ENCODE measurements around the gene TULP1. TPM values are rescaled to one million over a fixed set of nuclear protein-coding genes. Genes with fewer than 3 reads are reported as not detected.

The TULP1 gene
- total and polyA plus RNA-seq, 2 of the 13 experiments (the other 11 are each of a cell fraction or from before 2014, with no cell fraction given) = not detected

DNA sequence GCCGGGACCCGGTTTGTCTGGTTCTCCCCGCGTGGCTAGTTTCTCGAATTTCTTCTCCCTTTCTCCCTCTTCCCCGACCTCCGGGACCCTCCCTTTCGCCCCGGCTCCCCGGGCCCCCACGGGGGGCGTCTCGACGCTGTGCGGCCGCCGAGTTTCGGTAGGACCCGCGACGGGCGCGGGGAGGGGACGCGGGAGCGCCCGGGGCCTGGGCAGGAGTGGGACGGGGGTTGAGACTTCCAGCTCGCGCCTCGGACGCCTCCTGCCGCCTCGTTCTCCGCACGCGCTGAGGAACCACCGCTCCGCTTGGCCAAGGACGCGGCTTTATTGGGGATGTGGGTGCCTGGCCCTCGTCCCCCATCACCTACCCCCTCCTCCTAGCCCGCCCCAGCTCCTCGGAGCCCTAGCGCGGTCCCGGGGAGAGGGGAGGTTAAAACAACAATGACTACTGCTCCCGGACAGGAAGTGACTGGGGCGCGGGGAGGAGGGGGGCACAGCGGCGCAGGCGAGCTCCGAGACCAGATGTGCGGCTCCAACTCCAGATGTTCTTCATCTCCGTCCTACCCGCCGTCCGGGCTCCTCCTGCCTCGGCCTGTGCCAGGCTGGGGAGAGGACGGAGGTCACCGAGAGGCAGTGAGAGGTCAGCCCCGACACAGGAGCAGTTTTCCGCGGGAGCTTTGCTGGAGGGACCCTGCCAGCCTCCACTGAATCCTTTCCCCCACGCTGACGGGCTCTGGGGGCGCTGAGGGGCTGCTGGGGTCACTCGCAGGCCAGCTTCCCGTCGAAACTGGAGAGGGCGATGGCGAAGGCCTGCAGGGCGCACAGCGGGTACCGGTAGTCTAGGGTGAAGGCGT is 14.9 kb downstream of the TULP1 start (continued):
- no peak; the same call in 1 of the 2 replicates for TF ChIP-seq MIER3 (CRISPR knock-in tag; IDR thresholded peaks at IDR 0.05; ENCODE audit: borderline replicate concordance)
- TF ChIP-seq TSC22D2 (CRISPR knock-in tag; IDR thresholded peaks at IDR 0.05; ENCODE audit: borderline replicate concordance) = no peak
- no peak for TF ChIP-seq RAD51 (IDR thresholded peaks at IDR 0.05; ENCODE audit: borderline replicate concordance)
- 0 out of 2 replicates have a peak, but pooled peaks have one; percentile 65 for TF ChIP-seq ZNF724P (CRISPR knock-in tag; IDR thresholded peaks at IDR 0.05; ENCODE audit: borderline replicate concordance)
- peak; percentile 80 for TF ChIP-seq MED13 (CRISPR knock-in tag; IDR thresholded peaks at IDR 0.05)
- 0 out of 2 replicates have a peak, but pooled peaks have one; percentile 22 for TF ChIP-seq ZNF572 (CRISPR knock-in tag; IDR thresholded peaks at IDR 0.05)
- TF ChIP-seq, protein P1, sequence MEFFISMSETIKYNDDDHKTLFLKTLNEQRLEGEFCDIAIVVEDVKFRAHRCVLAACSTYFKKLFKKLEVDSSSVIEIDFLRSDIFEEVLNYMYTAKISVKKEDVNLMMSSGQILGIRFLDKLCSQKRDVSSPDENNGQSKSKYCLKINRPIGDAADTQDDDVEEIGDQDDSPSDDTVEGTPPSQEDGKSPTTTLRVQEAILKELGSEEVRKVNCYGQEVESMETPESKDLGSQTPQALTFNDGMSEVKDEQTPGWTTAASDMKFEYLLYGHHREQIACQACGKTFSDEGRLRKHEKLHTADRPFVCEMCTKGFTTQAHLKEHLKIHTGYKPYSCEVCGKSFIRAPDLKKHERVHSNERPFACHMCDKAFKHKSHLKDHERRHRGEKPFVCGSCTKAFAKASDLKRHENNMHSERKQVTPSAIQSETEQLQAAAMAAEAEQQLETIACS (CRISPR knock-in tag; IDR thresholded peaks at IDR 0.05) = peak; percentile 42; the same call in 1 of the 2 replicates
- no peak for TF ChIP-seq ZNF234 (CRISPR knock-in tag; conservative IDR thresholded peaks at IDR 0.05)
- TF ChIP-seq, protein P2, sequence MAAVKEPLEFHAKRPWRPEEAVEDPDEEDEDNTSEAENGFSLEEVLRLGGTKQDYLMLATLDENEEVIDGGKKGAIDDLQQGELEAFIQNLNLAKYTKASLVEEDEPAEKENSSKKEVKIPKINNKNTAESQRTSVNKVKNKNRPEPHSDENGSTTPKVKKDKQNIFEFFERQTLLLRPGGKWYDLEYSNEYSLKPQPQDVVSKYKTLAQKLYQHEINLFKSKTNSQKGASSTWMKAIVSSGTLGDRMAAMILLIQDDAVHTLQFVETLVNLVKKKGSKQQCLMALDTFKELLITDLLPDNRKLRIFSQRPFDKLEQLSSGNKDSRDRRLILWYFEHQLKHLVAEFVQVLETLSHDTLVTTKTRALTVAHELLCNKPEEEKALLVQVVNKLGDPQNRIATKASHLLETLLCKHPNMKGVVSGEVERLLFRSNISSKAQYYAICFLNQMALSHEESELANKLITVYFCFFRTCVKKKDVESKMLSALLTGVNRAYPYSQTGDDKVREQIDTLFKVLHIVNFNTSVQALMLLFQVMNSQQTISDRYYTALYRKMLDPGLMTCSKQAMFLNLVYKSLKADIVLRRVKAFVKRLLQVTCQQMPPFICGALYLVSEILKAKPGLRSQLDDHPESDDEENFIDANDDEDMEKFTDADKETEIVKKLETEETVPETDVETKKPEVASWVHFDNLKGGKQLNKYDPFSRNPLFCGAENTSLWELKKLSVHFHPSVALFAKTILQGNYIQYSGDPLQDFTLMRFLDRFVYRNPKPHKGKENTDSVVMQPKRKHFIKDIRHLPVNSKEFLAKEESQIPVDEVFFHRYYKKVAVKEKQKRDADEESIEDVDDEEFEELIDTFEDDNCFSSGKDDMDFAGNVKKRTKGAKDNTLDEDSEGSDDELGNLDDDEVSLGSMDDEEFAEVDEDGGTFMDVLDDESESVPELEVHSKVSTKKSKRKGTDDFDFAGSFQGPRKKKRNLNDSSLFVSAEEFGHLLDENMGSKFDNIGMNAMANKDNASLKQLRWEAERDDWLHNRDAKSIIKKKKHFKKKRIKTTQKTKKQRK (IDR thresholded peaks at IDR 0.05; ENCODE audit: low read length) = no peak
- peak; percentile 50; the same call in 1 of the 2 replicates for TF ChIP-seq GZF1 (CRISPR knock-in tag; IDR thresholded peaks at IDR 0.05)
- TF ChIP-seq ELF4 (CRISPR knock-in tag; IDR thresholded peaks at IDR 0.05; ENCODE audit: borderline replicate concordance) = no peak
- TF ChIP-seq XRCC5 (optimal IDR thresholded peaks at IDR 0.05; ENCODE audit: low read length) = no peak
- no peak for TF ChIP-seq ZNF329 (CRISPR knock-in tag; IDR thresholded peaks at IDR 0.05; ENCODE audit: low read depth)
- TF ChIP-seq PHB2 (IDR thresholded peaks at IDR 0.05; ENCODE audit: partially characterized antibody) = no peak
- TF ChIP-seq ZNF496 (CRISPR knock-in tag; IDR thresholded peaks at IDR 0.05; ENCODE audit: insufficient replicate concordance) = no peak
- TF ChIP-seq CHCHD3 (CRISPR knock-in tag; IDR thresholded peaks at IDR 0.05) = 0 out of 2 replicates have a peak, but pooled peaks have one; percentile 24
- TF ChIP-seq HMG20B (CRISPR knock-in tag; conservative IDR thresholded peaks at IDR 0.05) = no peak
- TF ChIP-seq, protein P3, sequence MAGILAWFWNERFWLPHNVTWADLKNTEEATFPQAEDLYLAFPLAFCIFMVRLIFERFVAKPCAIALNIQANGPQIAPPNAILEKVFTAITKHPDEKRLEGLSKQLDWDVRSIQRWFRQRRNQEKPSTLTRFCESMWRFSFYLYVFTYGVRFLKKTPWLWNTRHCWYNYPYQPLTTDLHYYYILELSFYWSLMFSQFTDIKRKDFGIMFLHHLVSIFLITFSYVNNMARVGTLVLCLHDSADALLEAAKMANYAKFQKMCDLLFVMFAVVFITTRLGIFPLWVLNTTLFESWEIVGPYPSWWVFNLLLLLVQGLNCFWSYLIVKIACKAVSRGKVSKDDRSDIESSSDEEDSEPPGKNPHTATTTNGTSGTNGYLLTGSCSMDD (CRISPR knock-in tag; IDR thresholded peaks at IDR 0.05) = peak; percentile 82; the same call in 1 of the 2 replicates
- TF ChIP-seq HNRNPH1 (optimal IDR thresholded peaks at IDR 0.05; ENCODE audit: low read depth, low read length) = no peak
- no peak for TF ChIP-seq ZNF720 (CRISPR knock-in tag; IDR thresholded peaks at IDR 0.05)
- TF ChIP-seq, protein P4, sequence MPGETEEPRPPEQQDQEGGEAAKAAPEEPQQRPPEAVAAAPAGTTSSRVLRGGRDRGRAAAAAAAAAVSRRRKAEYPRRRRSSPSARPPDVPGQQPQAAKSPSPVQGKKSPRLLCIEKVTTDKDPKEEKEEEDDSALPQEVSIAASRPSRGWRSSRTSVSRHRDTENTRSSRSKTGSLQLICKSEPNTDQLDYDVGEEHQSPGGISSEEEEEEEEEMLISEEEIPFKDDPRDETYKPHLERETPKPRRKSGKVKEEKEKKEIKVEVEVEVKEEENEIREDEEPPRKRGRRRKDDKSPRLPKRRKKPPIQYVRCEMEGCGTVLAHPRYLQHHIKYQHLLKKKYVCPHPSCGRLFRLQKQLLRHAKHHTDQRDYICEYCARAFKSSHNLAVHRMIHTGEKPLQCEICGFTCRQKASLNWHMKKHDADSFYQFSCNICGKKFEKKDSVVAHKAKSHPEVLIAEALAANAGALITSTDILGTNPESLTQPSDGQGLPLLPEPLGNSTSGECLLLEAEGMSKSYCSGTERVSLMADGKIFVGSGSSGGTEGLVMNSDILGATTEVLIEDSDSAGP (CRISPR knock-in tag; IDR thresholded peaks at IDR 0.05; ENCODE audit: borderline replicate concordance) = peak; percentile 82
